Endometrial microvascular endothelial cells (primary cell): ENCODE measurements around the gene LMTK2. TPM values are rescaled to one million over a fixed set of nuclear protein-coding genes. Genes with fewer than 3 reads are reported as not detected.

ENCODE experiments used
- in situ Hi-C: cut with HindIII; loops from 2 replicates; pipeline ENCODE4 v1.10.0; 2017; ENCODE audit warnings: low sequenced_read_pairs, low pct_unique_long_range_greater_than_20kb; ENCODE audit errors: inconsistent ontology term
- total RNA-seq: library from RNA; depleted of rRNA; stranded (reverse); fragments of >200 nt; gene quantifications from one replicate; pipeline ENCODE4 v1.2.3, GENCODE V29; 2015; ENCODE audit errors: inconsistent ontology term

LMTK2 gene
- total RNA-seq = 11.1 TPM

DNA sequence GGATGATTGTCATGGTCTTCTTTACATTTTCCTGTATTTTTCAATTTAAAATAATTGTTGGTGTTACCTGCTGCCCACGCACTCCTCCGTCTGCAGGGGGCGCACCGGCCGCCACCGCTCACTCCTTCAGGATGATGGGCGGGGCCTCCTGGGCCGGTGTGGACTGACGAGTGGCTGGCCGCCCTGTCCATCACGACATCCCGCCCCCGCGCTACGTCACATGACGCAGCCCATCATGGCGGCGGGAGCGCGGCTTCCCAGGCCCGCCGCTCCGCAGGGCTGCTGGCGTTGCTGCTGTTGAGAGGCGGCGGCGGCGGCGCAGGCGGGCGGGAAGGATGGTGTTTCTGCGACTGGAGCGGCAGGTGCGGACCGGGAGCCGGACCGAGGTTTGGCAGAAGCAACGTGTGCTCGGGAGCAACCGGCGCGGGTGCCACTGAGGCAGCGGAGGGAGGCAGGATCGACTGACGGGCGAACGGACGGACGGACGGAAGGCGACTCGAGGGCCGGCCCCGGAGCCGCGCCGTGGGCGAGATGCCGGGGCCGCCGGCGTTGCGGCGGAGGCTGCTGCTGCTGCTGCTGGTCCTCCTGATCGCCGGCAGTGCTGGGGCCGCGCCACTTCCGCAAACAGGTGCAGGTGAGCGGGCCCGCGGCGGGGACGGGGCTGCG, at the start of gene LMTK2:
Gene LMTK2, plus strand, starts transcription at position 216 of the 666 bp plus-strand sequence. Its CDS starts 316 bp downstream, at position 532.
- in situ Hi-C loops = no loop called here

DNA sequence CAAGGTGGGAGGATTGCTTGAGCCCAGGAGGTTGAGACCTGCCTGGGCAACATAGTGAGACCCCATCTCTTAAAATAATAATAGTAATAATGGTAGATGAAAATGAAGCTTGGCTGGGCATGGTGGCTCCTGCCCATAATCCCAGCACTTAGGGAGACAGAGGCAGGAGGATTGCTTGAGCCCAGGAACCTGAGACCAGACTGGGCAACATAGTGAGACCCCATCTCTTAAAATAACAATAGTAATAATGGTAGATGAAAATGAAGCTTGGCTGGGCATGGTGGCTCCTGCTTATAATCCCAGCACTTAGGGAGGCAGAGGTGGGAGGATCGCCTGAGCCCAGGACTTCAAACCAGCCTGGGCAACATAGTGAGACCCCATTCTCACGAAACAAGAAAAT, 49.5 kb upstream of the LMTK2 start:
- in situ Hi-C loops = no loop called here

DNA sequence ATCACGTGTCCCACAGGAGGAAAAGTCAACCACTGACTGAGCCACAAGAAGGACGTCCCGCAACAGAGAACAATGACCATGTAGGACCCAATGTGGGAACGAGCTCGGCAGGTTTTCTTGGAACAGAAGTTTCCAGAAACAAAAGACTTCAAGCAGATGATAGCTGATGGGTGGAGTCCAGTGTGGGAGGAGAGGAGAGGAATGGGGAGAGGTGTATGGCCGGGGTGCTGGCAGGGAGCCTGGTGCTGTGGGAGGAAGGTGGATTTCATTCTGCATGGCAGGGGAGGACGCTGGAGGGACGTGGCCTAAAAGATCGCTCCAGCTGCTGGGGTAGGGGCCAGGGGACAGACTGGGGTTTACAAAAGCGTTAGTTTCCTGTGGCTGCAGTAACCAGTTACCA, 48.5 kb upstream of the LMTK2 start:
- in situ Hi-C loops = no loop called here

- in situ Hi-C loops = no loop called here
Measured at GRCh38 chr7:98064233-98064632, 42.4 kb upstream of the LMTK2 start.

GRCh38 chr7:98066208-98066607, 40.5 kb upstream of the LMTK2 start:
- in situ Hi-C loops = no loop called here

DNA sequence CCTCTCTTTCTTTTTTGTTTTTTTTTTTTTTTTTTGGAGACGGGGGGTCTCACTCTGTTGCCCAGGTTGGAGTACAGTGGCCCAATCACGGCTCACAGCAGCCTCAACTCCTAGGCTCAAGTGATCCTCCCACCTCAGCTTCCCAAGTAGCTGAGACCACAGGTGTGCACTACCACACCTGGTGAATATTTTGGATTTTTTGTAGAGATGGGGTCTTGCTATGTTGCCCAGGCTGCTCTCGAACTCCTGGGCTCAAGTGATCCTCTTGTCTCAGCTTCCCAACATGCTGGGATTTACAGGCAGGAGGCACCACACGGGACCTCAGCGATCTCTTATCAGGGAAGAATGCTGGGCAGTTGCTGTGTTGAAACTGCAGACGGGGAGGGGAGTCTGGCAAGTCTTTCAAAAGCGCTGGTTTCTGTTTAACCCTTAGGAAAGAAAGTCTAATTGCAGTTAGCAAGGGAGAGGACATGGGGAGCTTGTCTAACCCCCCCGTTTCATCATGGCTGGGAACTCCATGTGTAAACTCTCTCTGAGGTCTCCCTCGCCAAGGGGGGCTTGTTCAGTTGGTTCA, 39.6 kb upstream of the LMTK2 start:
- in situ Hi-C loops = no loop called here

DNA sequence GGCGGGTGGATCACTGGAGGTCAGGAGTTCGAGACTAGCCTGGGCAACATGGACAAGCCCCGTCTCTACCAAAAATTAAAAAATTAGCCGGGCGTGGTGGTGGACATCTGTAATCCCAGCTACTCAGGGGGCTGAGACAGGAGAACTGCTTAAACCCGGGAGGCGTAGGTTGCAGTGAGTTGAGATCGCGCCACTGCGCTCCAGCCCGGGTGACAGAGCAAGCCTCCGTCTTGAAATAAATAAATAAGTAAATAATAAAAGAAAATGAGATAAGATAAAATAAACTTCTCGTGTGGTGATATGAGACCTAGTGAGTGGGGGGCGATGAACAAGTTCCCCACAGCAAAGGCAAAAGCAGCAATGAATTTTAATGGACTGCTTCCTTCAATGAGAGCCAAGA, 33.6 kb upstream of the LMTK2 start:
- in situ Hi-C loops = no loop called here

- in situ Hi-C loops = no loop called here
Measured at GRCh38 chr7:98075801-98076200, 30.9 kb upstream of the LMTK2 start.

DNA sequence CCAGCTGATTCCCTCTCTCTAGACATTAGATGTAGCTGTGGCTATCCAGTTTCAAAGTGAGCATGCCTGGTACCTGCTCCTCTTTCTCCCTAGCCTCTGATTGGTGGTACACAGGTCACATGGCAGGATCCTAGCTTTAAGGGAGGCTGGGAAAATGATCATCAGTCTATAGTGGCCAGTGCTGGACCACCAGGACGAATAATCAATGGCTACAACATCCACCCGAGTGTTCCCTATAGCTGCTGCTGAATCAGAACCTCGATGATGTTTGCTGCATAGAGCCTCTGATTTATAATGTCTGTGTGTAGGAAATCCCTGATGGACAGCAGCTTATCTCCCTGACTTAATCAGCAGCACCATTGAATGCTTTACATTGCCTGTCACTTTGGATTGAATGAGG, 28.9 kb upstream of the LMTK2 start:
- in situ Hi-C loops = no loop called here

DNA sequence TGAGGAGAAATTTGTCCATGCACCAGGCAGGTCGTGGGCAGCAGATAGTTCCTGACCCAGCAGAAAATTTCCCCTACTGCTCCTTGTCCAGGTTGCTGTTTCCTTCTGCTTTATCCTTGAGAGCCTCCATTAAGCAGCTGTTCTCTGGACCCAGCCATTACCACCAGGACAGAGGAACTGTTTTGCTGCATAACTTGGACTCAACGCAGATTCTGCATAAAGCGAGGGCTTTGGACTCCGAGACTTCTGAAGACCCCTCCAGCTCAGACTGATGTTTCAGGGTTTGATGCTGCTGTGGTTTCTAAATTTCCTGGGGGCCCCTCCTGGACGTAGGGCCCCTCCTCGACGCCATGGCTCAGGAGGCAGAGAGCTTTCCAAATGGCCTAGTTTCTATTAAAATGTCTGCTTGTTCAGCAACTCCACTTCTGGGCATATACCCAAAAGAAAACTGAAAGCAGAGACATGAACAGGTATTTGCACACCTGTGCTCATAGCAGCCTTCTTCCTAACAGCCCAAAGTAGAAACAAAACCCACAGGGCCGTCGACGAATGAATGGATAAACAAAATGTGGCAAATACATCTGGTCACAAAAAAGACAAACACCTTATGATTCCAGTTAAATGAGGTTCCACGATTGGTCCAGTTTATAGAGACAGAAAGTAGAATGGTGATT, 28.3 kb upstream of the LMTK2 start:
- in situ Hi-C loops = no loop called here

DNA sequence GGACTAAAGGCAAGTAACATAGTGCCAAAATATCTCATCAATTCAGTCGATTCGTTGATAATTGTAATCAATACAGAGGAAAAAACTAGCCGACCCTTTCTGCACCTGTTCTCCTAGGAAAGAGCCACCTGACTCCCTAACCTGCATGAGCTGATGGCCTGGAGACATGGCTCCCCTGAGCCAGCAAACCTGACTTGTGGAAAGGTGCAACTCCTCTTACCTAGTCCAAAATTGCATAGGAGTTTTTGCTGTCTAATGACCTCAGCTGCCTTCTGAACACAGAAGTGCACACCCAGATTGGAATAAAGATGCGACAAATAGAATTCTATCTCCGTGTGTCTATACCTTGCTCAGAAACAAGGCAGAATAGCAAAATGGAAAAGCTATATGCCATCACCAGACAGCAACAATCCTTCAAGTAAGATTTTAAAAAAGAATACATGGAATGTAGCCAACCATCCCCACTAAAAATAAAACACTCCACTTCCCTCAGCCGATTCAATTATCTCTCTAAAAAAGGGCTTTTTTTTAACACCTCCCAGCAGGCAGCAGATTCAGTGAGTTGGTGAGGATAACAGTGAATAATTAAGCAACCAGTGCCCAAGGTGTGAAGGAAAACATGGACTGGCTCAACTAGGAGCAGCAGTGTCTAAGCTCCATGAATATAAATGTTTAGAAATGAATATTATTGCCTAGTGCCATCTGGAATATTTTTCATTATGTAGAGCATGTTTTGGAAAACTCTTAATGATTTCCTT, 26.6 kb upstream of the LMTK2 start:
- in situ Hi-C loops = no loop called here

DNA sequence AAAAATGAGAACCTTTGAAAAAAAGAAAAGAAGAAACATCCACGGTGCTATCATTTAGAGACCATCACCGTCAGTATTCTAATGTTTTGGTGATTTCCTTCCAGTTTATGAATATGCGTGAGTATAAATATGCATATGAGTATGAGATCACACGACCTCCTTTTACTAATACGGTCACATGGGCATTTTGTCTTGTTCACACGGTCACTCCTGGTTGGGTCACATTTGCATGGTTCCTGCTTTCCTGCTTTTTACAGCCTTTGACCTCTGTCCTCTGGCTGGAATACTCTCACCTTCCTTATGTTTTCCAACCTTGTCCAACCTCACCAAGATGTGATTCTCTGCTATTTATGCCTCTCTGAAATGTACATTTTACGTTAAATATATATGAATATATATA, 25.3 kb upstream of the LMTK2 start:
- in situ Hi-C loops = no loop called here

DNA sequence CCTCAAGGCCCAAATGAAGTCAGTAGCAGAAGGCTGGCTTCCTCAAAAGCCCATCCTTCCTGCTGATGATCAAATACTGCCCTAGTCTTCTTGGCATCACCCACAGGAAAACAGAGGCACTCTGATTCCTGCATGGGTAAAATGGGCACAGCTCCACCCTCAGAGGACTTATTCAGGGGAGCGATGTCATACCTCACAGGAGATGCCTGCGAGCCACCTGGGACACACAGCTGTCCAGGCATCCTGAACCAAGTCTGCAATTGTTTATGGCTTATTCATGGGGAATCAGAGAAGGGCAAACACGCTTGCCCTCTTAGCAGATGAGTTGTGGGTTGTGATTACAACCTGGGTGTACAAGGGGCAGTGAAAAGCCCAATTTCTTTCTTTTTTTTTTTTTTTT, 22.0 kb upstream of the LMTK2 start:
- in situ Hi-C loops = no loop called here

- in situ Hi-C loops = no loop called here
Measured at GRCh38 chr7:98085674-98086073, 21.0 kb upstream of the LMTK2 start.

- in situ Hi-C loops = no loop called here
Measured at GRCh38 chr7:98086281-98086718, 20.4 kb upstream of the LMTK2 start.

- in situ Hi-C loops = no loop called here
Measured at GRCh38 chr7:98088109-98088508, 18.6 kb upstream of the LMTK2 start.

DNA sequence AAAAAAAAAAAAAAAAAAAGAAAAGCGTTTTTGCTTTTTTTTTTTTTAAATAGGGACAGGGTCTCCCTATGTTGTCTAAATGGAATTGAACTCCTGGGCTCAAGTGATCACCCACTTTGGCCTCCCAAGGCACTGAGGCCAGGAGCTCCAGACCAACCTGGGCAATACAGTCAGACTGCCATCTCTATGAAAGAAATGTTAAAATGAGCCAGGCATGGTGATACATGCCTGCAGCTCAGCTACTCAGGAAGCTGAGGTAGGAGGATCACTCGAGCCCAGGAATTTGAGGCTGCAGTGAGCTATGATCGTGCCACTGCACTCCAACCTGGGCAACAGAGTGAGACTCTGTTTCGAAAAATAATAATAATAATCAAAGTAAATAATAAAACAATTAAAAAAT, 16.5 kb upstream of the LMTK2 start:
- in situ Hi-C loops = no loop called here

DNA sequence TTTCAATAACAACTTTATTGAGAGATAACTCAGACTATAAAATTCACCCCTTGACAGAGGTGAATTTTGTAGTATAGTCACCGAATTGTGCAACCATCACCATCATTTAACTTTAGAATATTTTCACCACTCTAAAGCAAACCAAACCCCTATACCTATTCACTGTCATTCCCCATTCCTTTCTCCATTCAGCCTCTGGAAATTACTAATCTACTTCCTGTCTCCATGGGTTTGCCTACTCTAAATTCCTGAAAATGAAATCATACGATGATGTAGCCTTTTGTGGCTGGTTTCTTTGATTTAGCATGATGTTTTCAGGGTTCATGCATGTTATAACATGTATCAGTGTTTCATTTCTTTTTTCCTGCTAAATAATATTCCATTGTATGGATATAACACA, 15.6 kb upstream of the LMTK2 start:
- in situ Hi-C loops = no loop called here

DNA sequence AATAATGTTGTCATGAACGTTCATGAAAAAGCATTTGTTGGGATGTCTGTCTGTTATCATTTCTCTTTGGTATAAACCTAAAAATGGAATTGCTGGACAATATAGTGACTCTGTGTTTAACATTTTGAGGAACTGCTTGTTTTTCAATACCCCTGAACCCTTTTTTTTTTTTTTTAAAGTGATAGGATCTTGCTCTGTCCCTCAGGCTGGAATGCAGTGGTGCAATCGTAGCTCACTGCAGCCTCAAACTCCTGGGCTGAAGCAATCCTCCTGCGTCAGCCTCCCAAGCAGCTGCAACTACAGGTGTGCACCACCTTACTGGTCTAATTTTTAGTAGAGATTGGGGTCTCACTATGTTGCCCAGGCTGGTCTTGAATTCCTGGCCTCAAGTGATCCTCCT, 15.1 kb upstream of the LMTK2 start:
- in situ Hi-C loops = no loop called here
